Activated T-helper 2 cell treated with anti-CD3 and anti-CD28 coated beads, Interferon-gamma antibody, Interleukin-2, Interleukin-4, amounts not matched to agents 10 μg/mL and 5 μg/mL and 100 μg/mL, durations not matched to agents 14 hours and 24 hours and 36 hours (primary cell): ENCODE results near the gene CEBPZ. TPM values are rescaled to one million over a fixed set of nuclear protein-coding genes. Genes with fewer than 3 reads are reported as not detected.
"Not testable (repeated sequence)": the region's sequence is repeated elsewhere in the genome, so short reads cannot be mapped to it uniquely, and the experiment has no call there.

Experiments used
- DNase-seq: peaks from one replicate; pipeline ENCODE4 v3.0.0; 2021; ENCODE audit warnings: low spot score
- H3K27ac Mint-ChIP-seq: one replicate; pipeline ENCODE4 v1.8.0; 2021; ENCODE audit warnings: mixed read lengths
- H3K27me3 Mint-ChIP-seq: one replicate; pipeline ENCODE4 v1.8.0; 2021; ENCODE audit warnings: low read depth, mixed read lengths
- H3K36me3 Mint-ChIP-seq: one replicate; pipeline ENCODE4 v1.8.0; 2021; ENCODE audit warnings: low read depth, mixed read lengths
- H3K4me1 Mint-ChIP-seq: one replicate; pipeline ENCODE4 v1.8.0; 2021; ENCODE audit warnings: low read depth, mixed read lengths
- H3K4me3 Mint-ChIP-seq: one replicate; pipeline ENCODE4 v1.8.0; 2021; ENCODE audit warnings: low read depth, mild to moderate bottlenecking, moderate library complexity, mixed read lengths
- H3K9me3 Mint-ChIP-seq: one replicate; pipeline ENCODE4 v1.8.0; 2021; ENCODE audit warnings: mixed read lengths
- intact Hi-C: fragments of 100-400 bp; cut with micrococcal nuclease; formaldehyde crosslinking; loops from one replicate; pipeline ENCODE4 v1.15.1; 2023
- total RNA-seq: library from RNA; stranded (reverse); gene quantifications from 2 replicates; pipeline ENCODE4 v1.2.3, GENCODE V29; 2022

The CEBPZ gene
- total RNA-seq, 1 donor from 2014 or later = 61.8 TPM

DNA sequence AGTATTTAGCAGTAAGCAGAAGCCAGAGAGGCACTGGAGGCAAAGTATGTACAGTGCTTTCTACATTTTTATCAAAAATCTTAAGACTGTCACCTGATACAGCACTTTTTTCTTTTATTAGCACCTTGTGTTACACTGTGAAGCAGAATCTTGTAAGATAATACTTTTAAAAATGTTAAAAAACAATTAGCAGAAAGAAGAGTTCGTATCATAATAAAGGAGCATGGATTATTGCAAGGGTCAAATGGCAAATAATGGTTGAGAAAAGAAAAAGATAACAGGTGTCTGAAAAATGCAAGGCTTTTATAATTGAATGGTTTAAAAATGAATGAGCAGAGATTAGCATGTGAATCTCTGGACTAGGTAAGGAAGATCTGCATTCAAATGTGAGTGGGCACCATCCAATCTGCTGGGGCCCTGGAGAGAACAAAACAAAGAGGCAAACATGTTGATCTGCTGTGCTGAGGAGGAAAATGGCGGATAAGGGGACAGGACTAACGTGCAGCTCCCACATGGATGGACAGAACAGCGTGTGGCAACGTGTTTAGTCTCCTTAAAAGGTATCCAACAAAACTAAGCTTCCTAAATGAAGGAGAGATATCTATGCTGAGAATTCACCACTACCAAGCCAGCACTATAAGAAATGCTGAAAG is 25.6 kb downstream of the CEBPZ start:
- DNase-seq = no peak
- H3K4me1 Mint-ChIP-seq = peaks cover 17% of the 10 kb centered on the region
- intact Hi-C loops = no loop called here
- H3K9me3 Mint-ChIP-seq = peaks cover 55% of the 10 kb centered on the region
- H3K36me3 Mint-ChIP-seq = peaks cover 94% of the 10 kb centered on the region
- no peaks in the 10 kb centered on the region for H3K27me3 Mint-ChIP-seq
- no peak overlapping the region for H3K27ac Mint-ChIP-seq
- H3K4me3 Mint-ChIP-seq = no peak overlapping the region

- peaks cover 21% of the 10 kb centered on the region for H3K4me1 Mint-ChIP-seq
- H3K36me3 Mint-ChIP-seq = peaks cover 94% of the 10 kb centered on the region
- peaks cover 55% of the 10 kb centered on the region for H3K9me3 Mint-ChIP-seq
- H3K4me3 Mint-ChIP-seq, H3K27me3 Mint-ChIP-seq, DNase-seq, intact Hi-C loops, H3K27ac Mint-ChIP-seq: not testable (repeated sequence)
Observed at GRCh38 chr2:37205071-37205661, 26.2 kb downstream of the CEBPZ start.

DNA sequence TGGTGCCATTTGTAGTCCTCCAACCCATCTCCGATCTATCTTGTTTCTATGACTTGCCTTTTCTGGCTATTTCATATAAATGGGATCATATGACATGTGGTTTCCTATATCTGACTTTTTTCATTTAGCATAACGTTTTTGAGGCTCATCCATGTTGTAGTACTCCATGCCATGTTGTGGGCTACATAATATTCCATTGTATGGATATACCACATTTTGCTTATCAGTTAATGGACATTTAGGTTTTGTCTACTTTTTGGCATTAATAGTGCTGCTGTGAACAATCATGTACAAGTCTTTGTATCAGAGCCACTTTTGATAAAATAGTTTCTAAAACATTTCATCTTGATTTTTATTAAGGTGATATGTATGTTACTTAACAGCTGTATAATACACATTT is 27.7 kb downstream of the CEBPZ start:
- Mint-ChIP-seq H3K9me3 (peaks cover 44% of the 10 kb centered on the region), H3K36me3 (peaks cover 90% of the 10 kb centered on the region), H3K4me1 (peaks cover 28% of the 10 kb centered on the region), H3K4me3 (no peak overlapping the region), H3K27ac (no peak overlapping the region), H3K27me3 (no peaks in the 10 kb centered on the region)
- intact Hi-C loops = no loop called here
- DNase-seq = no peak

- DNase-seq = no peak
- Mint-ChIP-seq H3K36me3 (peaks cover 71% of the 10 kb centered on the region), H3K9me3 (peaks cover 25% of the 10 kb centered on the region), H3K27ac (peak overlapping the region; percentile 63), H3K4me3 (no peak overlapping the region), H3K27me3 (no peaks in the 10 kb centered on the region), H3K4me1 (peaks cover 33% of the 10 kb centered on the region)
- intact Hi-C loops = loop anchor here (1.0 kb wide), 2 partner anchors 30 to 235 kb away; partner anchors contain the start of genes CEBPZ, NDUFAF7 and STRN
Observed at GRCh38 chr2:37201766-37202165, 29.6 kb downstream of the CEBPZ start.

- Mint-ChIP-seq H3K27me3 (no peaks in the 10 kb centered on the region), H3K36me3 (peaks cover 68% of the 10 kb centered on the region), H3K9me3 (peaks cover 22% of the 10 kb centered on the region), H3K4me1 (peaks cover 33% of the 10 kb centered on the region), H3K27ac (peak overlapping the region; percentile 67), H3K4me3 (no peak overlapping the region)
- intact Hi-C loops = loop anchor here (1.0 kb wide), 2 partner anchors 30 to 235 kb away; partner anchors contain the start of genes CEBPZ, NDUFAF7 and STRN
- no peak for DNase-seq
Observed at GRCh38 chr2:37201208-37201607, 30.2 kb downstream of the CEBPZ start.

DNA sequence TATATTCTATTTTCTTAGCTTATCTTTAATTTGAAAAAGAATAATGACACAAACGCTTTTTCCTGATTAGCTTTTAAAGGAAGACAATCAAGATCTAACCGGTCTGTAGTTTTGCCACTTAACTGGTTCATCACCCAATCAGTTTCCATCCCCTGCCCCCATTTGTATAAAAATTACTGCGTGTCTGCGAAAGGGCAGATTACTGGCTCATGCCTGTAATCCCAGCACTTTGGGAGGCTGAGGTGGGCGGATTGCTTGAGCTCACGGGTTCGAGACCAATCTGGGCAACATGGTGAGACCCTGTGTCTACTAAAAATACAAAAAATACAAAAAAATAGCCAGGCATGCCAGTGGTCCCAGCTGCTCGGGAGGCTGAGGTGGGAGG is 32.7 kb downstream of the CEBPZ start:
- no peak overlapping the region for H3K27ac Mint-ChIP-seq
- H3K4me1 Mint-ChIP-seq = peaks cover 32% of the 10 kb centered on the region
- H3K4me3 Mint-ChIP-seq = no peak overlapping the region
- H3K27me3 Mint-ChIP-seq = peaks cover 1% of the 10 kb centered on the region
- intact Hi-C loops = no loop called here
- H3K36me3 Mint-ChIP-seq = peaks cover 43% of the 10 kb centered on the region
- H3K9me3 Mint-ChIP-seq = peaks cover 3% of the 10 kb centered on the region
- DNase-seq = no peak

DNA sequence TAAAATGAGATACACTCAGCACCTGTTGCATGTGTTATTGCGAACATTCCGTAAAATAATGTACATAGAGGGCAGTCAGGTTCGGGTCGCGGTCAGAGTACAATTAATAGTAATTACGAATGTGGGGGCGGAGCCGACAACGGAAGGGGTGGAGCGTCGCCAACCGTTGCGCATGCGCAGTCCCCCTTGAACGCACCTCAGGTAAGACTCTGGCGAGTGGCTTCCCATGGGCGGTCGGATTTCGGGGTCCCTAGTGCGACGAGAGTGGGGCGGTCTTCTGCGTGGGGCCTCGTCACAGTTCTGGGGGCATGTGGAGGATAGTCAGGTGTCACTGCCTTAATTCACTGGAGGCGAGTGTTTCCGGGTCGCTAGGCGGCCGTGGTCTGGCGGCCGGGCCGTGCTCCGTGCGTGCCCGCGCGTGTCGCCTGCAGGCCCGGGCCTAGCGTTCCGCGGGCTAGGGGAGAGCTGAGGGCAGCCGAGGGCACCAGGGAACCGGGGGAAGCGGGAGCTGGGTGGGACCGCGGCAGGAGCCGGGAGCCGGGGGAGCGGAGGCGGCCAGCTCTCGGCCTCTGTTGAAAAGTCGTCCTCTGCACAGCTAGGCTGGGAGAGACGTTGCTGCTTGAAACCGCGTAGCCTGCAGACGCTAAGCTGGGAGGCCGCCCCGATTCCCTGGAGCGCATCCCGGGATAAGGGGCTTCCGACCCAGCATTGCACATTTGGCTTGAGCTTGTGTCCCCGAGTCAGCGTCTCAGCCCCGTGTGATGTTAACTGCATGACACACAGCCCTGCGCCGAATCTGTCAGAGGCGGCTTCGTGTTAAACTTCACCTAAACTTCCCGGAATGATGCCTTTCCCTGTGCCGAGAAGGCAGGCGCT is 34.8 kb downstream of the CEBPZ start, which contains the start of gene CEBPZOS:
CEBPZOS (plus strand) TSS at position 177 of the 876 bp plus-strand sequence. CDS start 3,209 bp downstream, outside the sequence.
- Mint-ChIP-seq H3K27me3 (peaks cover 1% of the 10 kb centered on the region), H3K9me3 (no peaks in the 10 kb centered on the region), H3K4me3 (peak within 1 kb of the TSS; percentile 96), H3K27ac (peak within 1 kb of the TSS; percentile 97), H3K4me1 (peaks cover 24% of the 10 kb centered on the region), H3K36me3 (peaks cover 28% of the 10 kb centered on the region)
- DNase-seq = peak; percentile 82
- intact Hi-C loops = loop anchor here (1.0 to 2.0 kb wide), 2 partner anchors 35 to 40 kb away; partner anchors contain the start of genes CEBPZ, EIF2AK2 and NDUFAF7

- Mint-ChIP-seq H3K36me3 (peaks cover 21% of the 10 kb centered on the region), H3K27ac (peak overlapping the region; percentile 97), H3K4me3 (peak overlapping the region; percentile 96), H3K4me1 (peaks cover 19% of the 10 kb centered on the region)
- not testable (repeated sequence) for DNase-seq, H3K27me3 Mint-ChIP-seq, H3K9me3 Mint-ChIP-seq
- intact Hi-C loops = loop anchor here (1.0 to 2.0 kb wide), 2 partner anchors 35 to 39 kb away; partner anchors contain the start of genes CEBPZ, EIF2AK2 and NDUFAF7
Observed at GRCh38 chr2:37195862-37196319, 35.5 kb downstream of the CEBPZ start.

DNA sequence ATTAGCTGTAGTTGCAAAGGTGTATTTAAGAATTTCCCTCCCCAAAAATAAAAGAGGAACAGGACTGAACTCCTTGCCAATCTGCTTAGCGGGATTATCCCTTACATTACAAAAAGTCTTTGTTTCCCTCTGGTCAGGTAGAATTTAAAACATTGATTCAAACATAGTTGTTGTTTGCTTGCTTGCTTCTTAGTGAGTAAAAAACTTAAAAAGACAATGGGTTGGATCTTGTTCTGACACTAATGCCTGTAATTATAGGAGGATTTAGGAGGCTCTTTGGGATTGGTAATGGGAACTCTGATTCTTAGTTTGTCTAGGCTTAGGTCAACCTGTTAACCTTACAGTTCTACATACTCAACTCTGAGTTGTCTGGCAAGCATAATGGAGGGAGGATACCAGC is 38.8 kb downstream of the CEBPZ start:
- no peaks in the 10 kb centered on the region for H3K9me3 Mint-ChIP-seq
- H3K27ac Mint-ChIP-seq = no peak overlapping the region
- no peak for DNase-seq
- H3K27me3 Mint-ChIP-seq = peaks cover 6% of the 10 kb centered on the region
- H3K4me1 Mint-ChIP-seq = peaks cover 14% of the 10 kb centered on the region
- intact Hi-C loops = no loop called here
- H3K36me3 Mint-ChIP-seq = peaks cover 3% of the 10 kb centered on the region
- no peak overlapping the region for H3K4me3 Mint-ChIP-seq

DNA sequence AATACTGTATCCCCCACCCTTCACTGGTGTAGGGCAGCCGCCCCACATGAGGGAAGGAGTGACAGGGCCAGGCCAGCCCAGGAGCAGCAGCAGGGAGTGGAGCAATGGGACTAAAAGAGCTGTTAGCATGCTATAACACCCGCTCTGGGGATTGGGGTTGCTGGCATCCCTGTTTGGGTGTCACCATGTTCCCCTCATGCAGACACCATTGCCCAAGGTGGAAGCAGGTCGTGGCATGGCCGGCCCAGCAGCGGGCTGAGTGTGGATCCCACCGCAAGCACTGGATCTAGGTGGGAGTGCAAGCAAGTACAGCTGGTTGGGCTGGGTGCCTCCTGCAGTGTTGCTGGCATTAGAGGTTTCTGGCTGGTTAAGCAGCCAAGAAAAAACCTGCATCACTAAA is 39.6 kb downstream of the CEBPZ start:
- peaks cover 9% of the 10 kb centered on the region for H3K27me3 Mint-ChIP-seq
- intact Hi-C loops = no loop called here
- no peak for DNase-seq
- peaks cover 3% of the 10 kb centered on the region for H3K36me3 Mint-ChIP-seq
- H3K9me3 Mint-ChIP-seq = no peaks in the 10 kb centered on the region
- H3K4me1 Mint-ChIP-seq = peaks cover 8% of the 10 kb centered on the region
- H3K27ac Mint-ChIP-seq = no peak overlapping the region
- H3K4me3 Mint-ChIP-seq = no peak overlapping the region

- DNase-seq = no peak
- intact Hi-C loops = no loop called here
- no peak overlapping the region for H3K27ac Mint-ChIP-seq
- H3K36me3 Mint-ChIP-seq = peaks cover 1% of the 10 kb centered on the region
- H3K4me1 Mint-ChIP-seq = peaks cover 8% of the 10 kb centered on the region
- no peaks in the 10 kb centered on the region for H3K9me3 Mint-ChIP-seq
- no peak overlapping the region for H3K4me3 Mint-ChIP-seq
- H3K27me3 Mint-ChIP-seq = peaks cover 11% of the 10 kb centered on the region
Observed at GRCh38 chr2:37191253-37191652, 40.1 kb downstream of the CEBPZ start.

DNA sequence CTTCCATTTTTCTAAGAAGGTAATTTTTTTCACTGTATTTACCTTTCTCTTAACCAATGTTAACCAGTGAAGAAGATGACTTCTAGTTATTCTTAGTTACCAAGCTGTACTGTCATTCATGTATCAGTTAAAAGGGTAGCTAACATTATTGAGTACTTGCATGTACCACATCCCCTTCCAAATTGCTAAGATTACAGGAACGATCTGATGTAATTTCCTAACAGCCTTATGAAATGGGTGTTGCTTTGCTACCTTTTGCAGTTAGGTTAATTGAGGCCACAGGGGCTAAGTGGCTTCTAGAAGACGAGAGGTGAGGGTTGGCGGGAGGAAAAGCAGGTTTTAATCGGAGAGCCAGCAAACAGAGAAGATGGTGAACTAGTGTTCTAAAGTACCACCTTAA is 41.1 kb downstream of the CEBPZ start:
- H3K9me3 Mint-ChIP-seq = no peaks in the 10 kb centered on the region
- intact Hi-C loops = no loop called here
- H3K27ac Mint-ChIP-seq = no peak overlapping the region
- peaks cover 17% of the 10 kb centered on the region for H3K27me3 Mint-ChIP-seq
- H3K36me3 Mint-ChIP-seq = no peaks in the 10 kb centered on the region
- no peak overlapping the region for H3K4me3 Mint-ChIP-seq
- peaks cover 8% of the 10 kb centered on the region for H3K4me1 Mint-ChIP-seq
- DNase-seq = no peak
